Testis (tissue), 2 donors: ENCODE data around the gene RAD18.

ENCODE experiments used
- POLR2A ChIP-seq: fragments of 450-650 bp; IDR thresholded peaks from one replicate; pipeline ENCODE4 v1.6.1; 2017; ENCODE audit warnings: antibody characterized with exemption, mild to moderate bottlenecking, moderate library complexity
- TF ChIP-seq, protein P1 (sequence below), 3 experiments: fragments of 450-650 bp in 2 of 3; fragments of 200-600 bp in 1 of 3; sonication (generic) in 1 of 3; IDR thresholded peaks; one replicate each; pipeline ENCODE4 v1.5.1; 2016 to 2019; ENCODE audit warnings: antibody characterized with exemption in 3 of 3, mild to moderate bottlenecking in 2 of 3, moderate library complexity in 1 of 3

DNA sequence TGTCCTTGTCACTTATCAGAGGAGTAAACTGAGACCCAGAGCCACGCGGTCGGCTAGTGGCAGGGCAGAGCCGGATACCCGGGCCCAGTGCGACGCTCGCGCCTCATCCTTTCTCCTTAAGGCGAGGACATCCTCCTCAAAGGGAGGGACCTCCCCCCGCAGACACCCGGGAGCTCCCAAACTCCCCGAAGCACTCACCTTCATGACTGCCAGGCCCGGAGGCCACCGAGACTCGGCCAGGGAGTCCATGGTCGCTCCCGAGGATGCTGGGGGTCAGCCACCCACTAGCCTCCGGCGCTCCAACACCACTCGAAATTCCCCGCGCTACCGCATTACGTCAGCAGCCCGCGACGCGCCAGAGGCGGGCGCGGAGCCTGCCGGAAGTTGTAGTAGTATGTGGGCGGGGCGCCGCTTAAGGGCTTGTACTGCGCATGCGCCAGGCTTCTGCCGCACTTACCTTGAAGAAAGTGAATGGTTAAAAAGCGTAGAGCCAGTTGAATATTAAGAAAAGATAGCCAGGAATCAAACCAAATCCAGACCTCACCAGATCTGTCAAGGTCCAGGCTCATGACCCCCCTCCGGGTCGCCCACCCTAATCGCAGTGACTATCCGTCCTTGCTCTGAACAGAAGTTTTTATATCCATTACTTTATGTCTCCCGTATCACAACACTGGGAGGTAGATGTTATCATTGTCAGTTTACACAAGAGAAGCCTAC lies at the start of gene RAD18:
- TF ChIP-seq, protein P1, sequence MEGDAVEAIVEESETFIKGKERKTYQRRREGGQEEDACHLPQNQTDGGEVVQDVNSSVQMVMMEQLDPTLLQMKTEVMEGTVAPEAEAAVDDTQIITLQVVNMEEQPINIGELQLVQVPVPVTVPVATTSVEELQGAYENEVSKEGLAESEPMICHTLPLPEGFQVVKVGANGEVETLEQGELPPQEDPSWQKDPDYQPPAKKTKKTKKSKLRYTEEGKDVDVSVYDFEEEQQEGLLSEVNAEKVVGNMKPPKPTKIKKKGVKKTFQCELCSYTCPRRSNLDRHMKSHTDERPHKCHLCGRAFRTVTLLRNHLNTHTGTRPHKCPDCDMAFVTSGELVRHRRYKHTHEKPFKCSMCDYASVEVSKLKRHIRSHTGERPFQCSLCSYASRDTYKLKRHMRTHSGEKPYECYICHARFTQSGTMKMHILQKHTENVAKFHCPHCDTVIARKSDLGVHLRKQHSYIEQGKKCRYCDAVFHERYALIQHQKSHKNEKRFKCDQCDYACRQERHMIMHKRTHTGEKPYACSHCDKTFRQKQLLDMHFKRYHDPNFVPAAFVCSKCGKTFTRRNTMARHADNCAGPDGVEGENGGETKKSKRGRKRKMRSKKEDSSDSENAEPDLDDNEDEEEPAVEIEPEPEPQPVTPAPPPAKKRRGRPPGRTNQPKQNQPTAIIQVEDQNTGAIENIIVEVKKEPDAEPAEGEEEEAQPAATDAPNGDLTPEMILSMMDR (IDR thresholded peaks at IDR 0.05): no peak
- TF ChIP-seq POLR2A: no peak
